Kidney tubule cell (primary cell): ENCODE results near the gene ST14.
"Not testable (repeated sequence)": the region's sequence is repeated elsewhere in the genome, so short reads cannot be mapped to it uniquely, and the experiment has no call there.

Source experiments
- DNase-seq: peaks from one replicate; pipeline ENCODE4 v3.0.0-alpha.2; 2018; ENCODE audit warnings: low spot score

Gene ST14

DNA sequence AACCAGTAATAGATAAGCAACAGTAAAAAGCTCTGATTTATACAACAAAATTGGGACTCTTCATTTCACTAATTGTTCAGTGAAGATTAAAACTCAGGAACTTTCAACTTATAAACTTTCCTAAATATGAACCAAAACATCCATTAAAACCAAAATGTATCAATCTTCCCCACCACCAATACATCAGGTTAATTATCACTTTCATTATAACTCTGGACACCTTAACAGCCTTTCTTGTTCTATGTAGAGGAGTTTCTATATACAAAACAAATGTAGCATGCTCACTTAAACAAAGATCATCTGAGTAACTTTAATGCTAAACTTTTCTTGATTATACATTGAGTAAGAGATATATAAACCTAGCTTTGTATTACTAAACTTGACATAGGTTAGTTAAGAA, 74.7 kb downstream of the ST14 start:
- no peak for DNase-seq

DNA sequence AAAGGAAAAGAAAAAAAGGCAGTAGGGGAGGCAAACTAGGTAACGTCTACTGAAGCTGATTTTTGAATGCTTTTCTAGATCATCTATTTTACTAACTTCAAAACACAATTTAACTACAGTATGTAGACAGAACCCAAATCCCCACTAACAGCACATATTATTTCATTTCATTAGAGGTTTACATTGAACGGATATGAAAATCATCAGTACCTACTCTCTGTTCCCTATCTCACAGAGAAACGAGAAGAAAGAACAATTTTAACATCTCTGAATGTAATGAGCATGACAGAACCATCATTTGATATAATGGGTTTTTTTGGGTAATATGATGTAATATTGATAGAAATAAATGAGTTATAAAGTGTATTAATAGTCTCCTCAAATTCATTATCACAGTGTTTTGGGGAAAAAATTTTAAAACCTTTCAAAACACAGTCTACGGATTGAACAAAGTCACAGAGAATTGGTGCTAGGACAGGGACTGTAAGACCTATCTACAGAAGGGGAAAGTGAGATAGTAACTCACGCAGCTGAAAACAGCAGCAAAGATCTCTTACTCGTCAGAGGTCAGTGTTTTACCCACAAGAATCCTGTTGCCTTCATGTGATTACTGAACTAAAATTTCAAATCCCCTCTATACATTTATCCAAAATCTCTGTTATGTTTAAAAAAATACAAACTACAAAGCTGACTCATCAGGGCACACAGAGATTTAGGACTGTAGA, 77.9 kb downstream of the ST14 start:
- DNase-seq = no peak

DNA sequence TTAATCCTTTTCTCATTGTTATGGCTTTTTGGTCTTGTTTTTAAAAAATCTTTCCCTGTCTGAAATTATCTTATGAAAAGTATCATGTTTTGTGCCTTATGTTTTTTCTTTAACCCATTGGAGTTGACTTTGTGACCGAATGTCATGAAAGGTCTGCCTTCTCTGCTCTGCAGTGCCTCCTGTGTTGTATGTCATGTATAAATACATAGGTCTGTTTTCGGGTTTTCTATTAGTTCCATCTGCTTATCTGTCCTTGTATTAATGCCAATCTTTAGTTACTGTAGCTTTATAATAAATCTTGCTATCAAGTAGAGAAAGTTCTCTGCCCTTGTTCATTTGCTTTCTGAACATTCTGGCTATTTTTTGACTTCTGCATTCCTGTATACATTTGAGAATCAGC, 82.1 kb downstream of the ST14 start:
- no peak for DNase-seq

DNA sequence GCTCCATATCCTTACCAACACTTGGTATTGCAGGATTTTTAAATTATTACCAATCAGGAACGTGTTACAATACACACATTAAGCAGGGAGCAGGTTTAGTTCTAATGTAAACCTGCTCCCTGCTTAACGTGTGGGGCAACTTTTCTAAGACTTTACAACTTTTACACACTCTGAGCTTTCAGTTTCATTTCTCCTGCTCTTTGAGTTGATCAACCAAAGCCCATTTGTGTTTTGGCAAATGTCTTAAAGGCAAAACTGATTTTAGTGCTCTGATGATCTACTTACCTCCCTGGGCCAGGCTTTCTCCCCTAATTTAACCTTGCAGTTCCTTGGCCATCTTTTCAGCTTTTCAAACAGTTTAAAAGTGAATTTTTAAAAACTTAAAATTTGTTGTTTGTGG, 84.2 kb downstream of the ST14 start:
- DNase-seq = no peak

DNA sequence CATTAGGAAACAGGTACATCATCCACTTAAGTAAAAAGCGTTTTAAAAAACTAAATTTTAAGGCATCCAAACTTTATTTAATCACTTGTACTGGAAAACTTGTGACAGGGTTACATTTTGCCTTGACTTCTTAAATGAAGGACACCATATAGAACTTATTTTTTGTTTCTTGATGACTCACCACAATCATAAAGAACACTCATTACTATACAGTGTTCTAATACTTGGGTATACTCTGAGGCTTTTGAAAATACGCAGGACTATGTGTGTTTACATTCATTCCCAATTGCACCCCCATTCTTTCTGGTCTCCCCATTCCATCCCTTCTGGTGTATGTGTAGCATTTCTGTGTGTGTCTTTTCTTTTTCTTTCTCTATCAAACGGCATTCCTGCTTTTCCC, 85.3 kb downstream of the ST14 start:
- no peak for DNase-seq

DNA sequence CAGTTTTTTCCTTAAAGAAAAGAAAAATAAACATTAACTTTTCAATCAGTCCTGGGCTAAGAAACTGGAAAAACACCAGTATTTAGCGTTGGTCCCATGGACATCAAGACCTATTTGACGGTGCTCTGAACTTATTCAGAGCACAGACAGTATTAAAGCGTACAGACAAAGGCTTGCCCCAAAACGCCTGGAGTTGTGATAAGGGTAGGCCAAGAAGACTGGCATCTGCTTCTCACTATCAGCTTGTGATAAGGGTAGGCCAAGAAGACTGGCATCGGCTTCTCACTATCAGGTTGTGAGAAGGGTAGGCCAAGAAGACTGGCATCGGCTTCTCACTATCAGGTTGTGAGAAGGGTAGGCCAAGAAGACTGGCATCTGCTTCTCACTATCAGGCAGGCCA, 85.8 kb downstream of the ST14 start:
- not testable (repeated sequence) for DNase-seq

DNA sequence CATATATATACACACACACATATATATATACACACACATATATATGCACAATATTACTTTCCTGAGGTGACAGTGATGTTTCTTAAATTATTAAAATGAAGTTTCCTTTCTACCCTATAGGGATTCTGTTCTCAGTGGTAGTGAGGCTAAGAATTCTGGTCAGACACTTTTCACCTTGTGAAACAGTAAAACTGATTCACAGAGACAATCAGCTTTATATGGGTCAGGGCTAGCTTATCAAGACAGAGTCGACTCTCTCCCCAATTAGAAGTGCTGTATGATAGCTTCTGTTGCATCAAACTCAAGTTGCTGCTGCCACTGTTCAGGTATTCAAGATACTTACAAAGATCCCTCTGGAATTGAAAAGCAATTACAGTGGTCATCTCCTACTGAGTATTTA, 86.7 kb downstream of the ST14 start:
- no peak for DNase-seq

DNA sequence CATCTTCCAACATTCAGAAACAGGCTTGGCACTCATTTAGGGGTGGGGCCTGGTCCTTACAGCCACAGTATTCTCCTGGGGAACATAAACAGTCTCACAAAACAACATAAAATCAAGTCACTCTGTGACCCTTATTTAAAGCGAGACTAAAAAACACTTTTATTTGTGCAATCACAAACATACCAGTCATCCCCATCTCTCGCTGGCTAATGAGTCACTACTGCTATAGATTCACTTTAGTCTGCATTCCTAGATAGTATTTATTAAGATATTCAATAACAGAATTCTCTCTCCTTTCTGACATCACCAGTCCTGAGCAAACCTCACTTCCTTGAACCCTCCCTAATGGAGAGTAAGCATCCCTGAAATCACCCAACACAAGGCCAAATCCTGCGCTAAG, 87.2 kb downstream of the ST14 start:
- DNase-seq = peak; percentile 6

DNA sequence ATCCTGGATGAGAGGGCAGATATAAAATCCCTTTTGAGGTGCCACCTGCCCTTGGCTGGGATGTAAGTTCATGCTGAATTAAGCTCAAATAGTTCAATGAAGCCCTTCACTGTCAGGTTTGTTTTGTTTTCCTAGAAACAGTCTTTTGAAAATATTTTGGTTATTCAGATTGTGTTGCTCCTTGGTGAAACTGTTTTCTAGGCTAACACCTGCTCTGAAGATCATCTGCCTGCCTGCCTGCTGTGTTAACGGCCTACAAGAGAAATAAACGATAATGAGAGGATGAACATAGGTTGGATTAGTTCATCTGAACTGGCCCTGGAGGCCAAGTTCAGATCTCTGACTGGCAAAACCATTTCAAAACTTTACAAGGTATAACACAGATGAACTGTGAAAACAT, 87.7 kb downstream of the ST14 start:
- no peak for DNase-seq

DNA sequence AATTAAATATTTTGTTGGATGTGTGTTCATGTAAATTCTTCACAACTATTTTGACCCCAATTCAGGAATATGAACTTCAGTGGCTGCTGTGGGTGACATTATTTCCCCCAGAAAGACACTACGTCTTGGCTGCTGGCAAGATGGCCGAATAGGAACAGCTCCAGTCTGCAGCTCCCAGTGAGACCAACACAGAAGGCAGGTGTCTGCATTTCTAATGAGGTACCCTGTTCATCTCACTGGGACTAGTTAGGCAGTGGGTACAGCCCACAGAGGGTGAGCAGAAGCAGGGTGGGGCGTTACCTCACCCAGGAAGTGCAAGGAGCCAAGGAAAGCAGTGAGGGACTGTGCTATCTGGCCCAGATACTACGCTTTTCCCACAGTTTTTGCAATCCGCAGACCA, 89.8 kb downstream of the ST14 start:
- no peak for DNase-seq

DNA sequence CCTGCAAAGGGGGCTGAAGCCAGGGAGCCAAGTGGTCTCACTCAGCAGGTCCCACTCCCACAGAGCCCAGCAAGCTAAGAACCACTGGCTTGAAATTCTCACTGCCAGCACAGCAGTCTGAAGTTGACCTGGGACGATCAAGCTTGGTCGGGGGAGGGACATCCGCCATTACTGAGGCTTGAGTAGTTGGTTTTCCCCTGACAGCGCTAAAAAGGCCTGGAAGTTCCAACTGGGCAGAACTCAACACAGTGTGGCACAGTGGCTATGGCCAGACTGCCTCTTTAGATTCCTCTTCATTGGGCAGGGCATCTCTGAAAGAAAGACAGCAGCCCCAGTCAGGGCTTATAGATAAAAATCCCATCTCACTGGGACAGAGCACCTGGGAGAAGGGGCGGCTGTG, 90.3 kb downstream of the ST14 start:
- not testable (repeated sequence) for DNase-seq

DNA sequence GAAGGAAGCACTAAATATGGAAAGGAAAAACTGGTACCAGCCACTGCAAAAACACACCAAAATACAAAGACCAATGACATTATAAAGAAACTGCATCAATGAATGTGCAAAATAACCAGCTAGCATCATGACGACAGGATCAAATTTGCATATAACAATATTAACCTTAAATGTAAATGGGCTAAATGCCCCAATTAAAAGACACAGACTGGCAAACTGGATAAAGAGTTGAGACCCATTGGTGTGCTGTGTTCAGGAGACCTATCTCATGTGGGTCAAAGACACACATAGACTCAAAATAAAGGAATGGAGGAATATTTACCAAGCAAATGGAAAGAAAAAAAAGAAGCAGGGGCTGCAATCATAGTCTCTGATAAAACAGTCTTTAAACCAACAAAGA, 92.2 kb downstream of the ST14 start:
- not testable (repeated sequence) for DNase-seq
